ENCODE results near the gene BEND3.
"Not testable (repeated sequence)": the region's sequence is repeated elsewhere in the genome, so short reads cannot be mapped to it uniquely, and the experiment has no call there.

BEND3 gene

DNA sequence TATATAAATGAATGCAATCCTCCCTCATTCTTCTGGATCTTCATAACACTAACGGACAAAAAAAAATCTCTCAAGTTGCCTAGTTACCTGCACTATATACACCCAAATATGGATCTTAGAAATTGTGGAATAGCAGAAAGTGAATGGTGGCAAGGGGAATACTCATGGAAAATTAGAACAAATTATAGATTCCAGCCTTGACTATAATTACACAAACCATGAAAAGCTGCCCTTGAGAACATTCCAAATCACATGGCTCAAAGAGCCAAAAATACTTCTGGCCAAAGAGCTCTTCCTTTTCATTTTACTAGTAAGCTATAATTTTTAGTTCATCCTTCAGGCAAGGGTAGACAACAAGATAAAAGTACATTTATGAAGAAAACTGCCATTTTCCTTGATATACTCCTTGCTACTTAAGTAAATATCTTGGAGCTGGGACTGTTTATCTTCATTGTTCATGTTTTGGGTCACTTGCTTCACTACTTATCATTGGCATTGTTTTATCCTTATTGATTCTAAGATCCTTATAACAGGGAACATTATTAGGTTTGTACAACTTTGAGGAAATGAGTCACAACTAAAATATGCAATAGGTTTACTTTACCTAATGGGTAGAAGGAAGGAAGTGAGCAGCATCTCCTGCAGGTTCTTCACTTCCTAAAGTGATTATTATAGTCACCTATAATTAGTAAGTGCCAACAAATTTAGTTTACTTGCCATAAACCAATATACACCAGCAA is 93.7 kb downstream of the BEND3 start:
- TF ChIP-seq, protein P1, sequence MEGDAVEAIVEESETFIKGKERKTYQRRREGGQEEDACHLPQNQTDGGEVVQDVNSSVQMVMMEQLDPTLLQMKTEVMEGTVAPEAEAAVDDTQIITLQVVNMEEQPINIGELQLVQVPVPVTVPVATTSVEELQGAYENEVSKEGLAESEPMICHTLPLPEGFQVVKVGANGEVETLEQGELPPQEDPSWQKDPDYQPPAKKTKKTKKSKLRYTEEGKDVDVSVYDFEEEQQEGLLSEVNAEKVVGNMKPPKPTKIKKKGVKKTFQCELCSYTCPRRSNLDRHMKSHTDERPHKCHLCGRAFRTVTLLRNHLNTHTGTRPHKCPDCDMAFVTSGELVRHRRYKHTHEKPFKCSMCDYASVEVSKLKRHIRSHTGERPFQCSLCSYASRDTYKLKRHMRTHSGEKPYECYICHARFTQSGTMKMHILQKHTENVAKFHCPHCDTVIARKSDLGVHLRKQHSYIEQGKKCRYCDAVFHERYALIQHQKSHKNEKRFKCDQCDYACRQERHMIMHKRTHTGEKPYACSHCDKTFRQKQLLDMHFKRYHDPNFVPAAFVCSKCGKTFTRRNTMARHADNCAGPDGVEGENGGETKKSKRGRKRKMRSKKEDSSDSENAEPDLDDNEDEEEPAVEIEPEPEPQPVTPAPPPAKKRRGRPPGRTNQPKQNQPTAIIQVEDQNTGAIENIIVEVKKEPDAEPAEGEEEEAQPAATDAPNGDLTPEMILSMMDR (IDR thresholded peaks at IDR 0.05; ENCODE audit: unreplicated experiment in 3 of 3), result no peak
- Mint-ChIP-seq H3K4me3 (no peak overlapping the region), H3K27me3 (ENCODE audit: low read depth) (no peaks in the 10 kb centered on the region), H3K4me1 (peaks cover 8% of the 10 kb centered on the region), H3K36me3 (ENCODE audit: low read depth) (no peaks in the 10 kb centered on the region), H3K9me3 (no peaks in the 10 kb centered on the region), H3K27ac (peak overlapping the region in 2 of 3 experiments; percentile 3 to 36)

DNA sequence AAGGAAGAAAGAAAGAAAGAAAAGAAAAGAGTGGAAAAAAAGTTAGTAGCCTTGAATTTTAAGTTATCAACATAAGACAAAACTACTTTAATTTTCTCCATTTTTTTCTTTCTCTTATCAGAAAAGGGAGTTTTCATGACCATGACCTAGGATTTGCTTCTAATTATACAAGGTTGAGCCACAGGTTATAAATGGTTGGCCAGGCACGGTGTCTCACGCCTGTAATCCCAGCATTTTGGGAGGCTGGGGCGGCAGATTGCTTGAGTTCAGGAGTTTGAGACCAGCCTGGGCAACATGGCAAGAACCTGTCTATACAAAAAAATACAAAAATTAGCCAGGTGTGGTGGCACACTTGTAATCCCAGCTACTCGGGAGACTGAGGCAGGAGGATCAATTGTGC is 95.1 kb downstream of the BEND3 start:
- H3K9me3 Mint-ChIP-seq, result no peaks in the 10 kb centered on the region
- H3K27ac Mint-ChIP-seq, result no peak overlapping the region
- H3K27me3 Mint-ChIP-seq (ENCODE audit: low read depth), result no peaks in the 10 kb centered on the region
- TF ChIP-seq, protein P1 (IDR thresholded peaks at IDR 0.05; ENCODE audit: unreplicated experiment in 3 of 3), result no peak
- no peaks in the 10 kb centered on the region for H3K36me3 Mint-ChIP-seq (ENCODE audit: low read depth)
- H3K4me1 Mint-ChIP-seq, result peaks cover 8% of the 10 kb centered on the region
- H3K4me3 Mint-ChIP-seq, result no peak overlapping the region

DNA sequence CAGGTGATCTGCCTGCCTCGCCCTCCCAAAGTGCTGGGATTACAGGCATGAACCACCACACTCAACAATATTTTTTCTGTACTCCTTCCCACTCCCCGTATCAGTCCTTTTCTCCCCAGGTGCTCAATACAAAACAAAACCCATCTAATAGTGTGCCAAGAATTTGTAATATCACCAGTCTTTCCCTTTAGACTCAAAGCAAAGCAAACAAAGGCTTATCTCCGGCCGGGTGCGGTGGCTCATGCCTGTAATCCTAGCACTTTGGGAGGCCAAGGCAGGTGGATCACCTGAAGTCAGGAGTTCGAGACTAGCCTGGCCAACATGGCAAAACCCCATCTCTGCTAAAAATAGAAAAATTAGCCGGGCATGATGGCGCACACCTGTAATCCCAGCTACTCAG is 95.7 kb downstream of the BEND3 start:
- not testable (repeated sequence) for H3K27me3 Mint-ChIP-seq (ENCODE audit: low read depth); H3K4me3 Mint-ChIP-seq; H3K27ac Mint-ChIP-seq; H3K9me3 Mint-ChIP-seq; H3K36me3 Mint-ChIP-seq (ENCODE audit: low read depth); H3K4me1 Mint-ChIP-seq

DNA sequence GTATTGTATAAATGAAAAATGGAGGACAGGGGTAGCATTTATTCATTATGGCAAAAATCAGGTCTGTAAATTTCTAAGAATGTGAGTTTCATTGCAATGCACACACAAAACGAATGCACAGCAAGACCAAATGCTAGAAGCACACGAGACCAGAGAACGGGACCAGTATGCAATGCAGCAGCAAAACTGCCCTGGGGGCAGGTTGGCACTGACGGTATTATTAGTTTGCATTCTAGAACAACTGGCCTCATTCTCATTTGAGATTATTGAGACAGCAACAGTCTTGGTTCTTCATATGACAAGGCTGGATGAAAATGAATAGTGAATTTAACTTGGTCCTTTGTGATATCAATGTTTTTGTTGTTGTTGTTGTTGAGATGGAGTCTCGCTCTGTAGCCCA is 96.3 kb downstream of the BEND3 start:
- no peaks in the 10 kb centered on the region for H3K9me3 Mint-ChIP-seq
- peaks cover 8% of the 10 kb centered on the region for H3K4me1 Mint-ChIP-seq
- TF ChIP-seq, protein P1 (IDR thresholded peaks at IDR 0.05; ENCODE audit: unreplicated experiment in 3 of 3), result no peak
- H3K27me3 Mint-ChIP-seq (ENCODE audit: low read depth), result no peaks in the 10 kb centered on the region
- no peaks in the 10 kb centered on the region for H3K36me3 Mint-ChIP-seq (ENCODE audit: low read depth)
- no peak overlapping the region for H3K4me3 Mint-ChIP-seq
- H3K27ac Mint-ChIP-seq, result no peak overlapping the region

Data from nephron (organoid).